ENCODE data around the gene SMOC2. TPM values are rescaled to one million over a fixed set of nuclear protein-coding genes. Genes with fewer than 3 reads are reported as not detected.

Gene SMOC2
- total RNA-seq, 4 donors from 2014 or later = 30.5 to 52.4 (median 37.9) TPM

- no peak for TF ChIP-seq CTCF (IDR thresholded peaks at IDR 0.05; ENCODE audit: low read depth)
Measured at GRCh38 chr6:168660400-168660945, 219.5 kb downstream of the SMOC2 start.

GRCh38 chr6:168662301-168662936, 221.4 kb downstream of the SMOC2 start:
- no peak for TF ChIP-seq CTCF (IDR thresholded peaks at IDR 0.05; ENCODE audit: low read depth)

GRCh38 chr6:168663041-168663440, 222.1 kb downstream of the SMOC2 start:
- no peak for TF ChIP-seq CTCF (IDR thresholded peaks at IDR 0.05; ENCODE audit: low read depth)

GRCh38 chr6:168664956-168665355, 224.0 kb downstream of the SMOC2 start:
- no peak for TF ChIP-seq CTCF (IDR thresholded peaks at IDR 0.05; ENCODE audit: low read depth)

GRCh38 chr6:168666170-168666569, 225.2 kb downstream of the SMOC2 start:
- TF ChIP-seq CTCF (IDR thresholded peaks at IDR 0.05; ENCODE audit: low read depth) = no peak

- no peak for TF ChIP-seq CTCF (IDR thresholded peaks at IDR 0.05; ENCODE audit: low read depth)
Measured at GRCh38 chr6:168666699-168667427, 225.9 kb downstream of the SMOC2 start.

GRCh38 chr6:168667428-168667805, 226.4 kb downstream of the SMOC2 start:
- no peak for TF ChIP-seq CTCF (IDR thresholded peaks at IDR 0.05; ENCODE audit: low read depth)
